Trophoblast cell (in vitro differentiated cells and primary cell): Measurements from ENCODE around the gene TMOD1.

Experiments used
- DNase-seq, 2 donors: peaks; one replicate each; pipeline ENCODE4 v3.0.0-alpha.2; 2016
- H2AFZ ChIP-seq: 2 replicates; pipeline ENCODE4 v1.6.1; 2013; ENCODE audit warnings: low read length, moderate library complexity, mild to moderate bottlenecking; ENCODE audit not compliant: insufficient read depth, poor library complexity
- H2AK5ac ChIP-seq: 2 replicates; pipeline ENCODE4 v1.6.1; 2013; ENCODE audit warnings: mild to moderate bottlenecking, low read length
- H2BK120ac ChIP-seq: 2 replicates; pipeline ENCODE4 v1.6.1; 2013; ENCODE audit warnings: low read length, mild to moderate bottlenecking, moderate library complexity; ENCODE audit not compliant: insufficient read depth, poor library complexity
- H2BK12ac ChIP-seq: 2 replicates; pipeline ENCODE4 v1.6.1; 2013; ENCODE audit warnings: mild to moderate bottlenecking, low read length, moderate library complexity
- H2BK5ac ChIP-seq: 2 replicates; pipeline ENCODE4 v1.6.1; 2013; ENCODE audit warnings: low read length, low read depth, moderate library complexity, mild to moderate bottlenecking; ENCODE audit not compliant: poor library complexity
- H3K14ac ChIP-seq: 2 replicates; pipeline ENCODE4 v1.6.1; 2013; ENCODE audit warnings: mild to moderate bottlenecking, low read length
- H3K18ac ChIP-seq: 2 replicates; pipeline ENCODE4 v1.6.1; 2013; ENCODE audit warnings: mild to moderate bottlenecking, low read length
- H3K23ac ChIP-seq: 2 replicates; pipeline ENCODE4 v1.6.1; 2013; ENCODE audit warnings: low read length
- H3K27ac ChIP-seq: 2 replicates; pipeline ENCODE4 v1.5.1; 2013; ENCODE audit warnings: low read depth, mild to moderate bottlenecking, inconsistent platforms, low read length, moderate library complexity
- H3K27me3 ChIP-seq: 2 replicates; pipeline ENCODE4 v1.6.1; 2013; ENCODE audit warnings: inconsistent platforms, mild to moderate bottlenecking, low read length, moderate library complexity; ENCODE audit not compliant: insufficient read depth
- H3K36me3 ChIP-seq, 2 experiments: 1 replicate in 1 of 2; 2 replicates in 1 of 2; pipeline ENCODE4 v1.6.1; 2013; ENCODE audit warnings: low read length in 2 of 2, mild to moderate bottlenecking in 2 of 2, moderate library complexity in 1 of 2; ENCODE audit not compliant: insufficient read depth in 2 of 2, control insufficient read depth in 1 of 2
- H3K4ac ChIP-seq: 2 replicates; pipeline ENCODE4 v1.6.1; 2013; ENCODE audit warnings: low read depth, mild to moderate bottlenecking, low read length, moderate library complexity
- H3K4me1 ChIP-seq, 2 experiments: 1 replicate in 1 of 2; 2 replicates in 1 of 2; pipeline ENCODE4 v1.6.1; 2013; ENCODE audit warnings: low read length in 2 of 2, mild to moderate bottlenecking in 2 of 2, moderate library complexity in 1 of 2; ENCODE audit not compliant: insufficient read depth in 2 of 2, control insufficient read depth in 1 of 2
- H3K4me2 ChIP-seq: 2 replicates; pipeline ENCODE4 v1.6.1; 2013; ENCODE audit warnings: inconsistent platforms, mild to moderate bottlenecking, low read length, moderate library complexity
- H3K4me3 ChIP-seq: 2 replicates; pipeline ENCODE4 v1.5.1; 2013; ENCODE audit warnings: mild to moderate bottlenecking, low read depth, low read length, inconsistent platforms
- H3K79me1 ChIP-seq: one replicate; pipeline ENCODE4 v1.6.1; 2013; ENCODE audit warnings: low read length
- H3K79me2 ChIP-seq: 2 replicates; pipeline ENCODE4 v1.6.1; 2013; ENCODE audit warnings: low read length, mild to moderate bottlenecking; ENCODE audit not compliant: control insufficient read depth, insufficient read depth, poor library complexity
- H3K9ac ChIP-seq: 2 replicates; pipeline ENCODE4 v1.6.1; 2013; ENCODE audit warnings: mild to moderate bottlenecking, low read length
- H3K9me3 ChIP-seq: 2 replicates; pipeline ENCODE4 v1.6.1; 2013; ENCODE audit warnings: low read depth, mild to moderate bottlenecking, control low read depth, inconsistent platforms, low read length; ENCODE audit not compliant: insufficient read depth
- H4K12ac ChIP-seq: 2 replicates; pipeline ENCODE4 v1.6.1; 2013; ENCODE audit warnings: low read depth, mild to moderate bottlenecking, low read length, moderate library complexity
- H4K8ac ChIP-seq: 2 replicates; pipeline ENCODE4 v1.6.1; 2013; ENCODE audit warnings: low read depth, mild to moderate bottlenecking, low read length, moderate library complexity
- H4K91ac ChIP-seq: one replicate; pipeline ENCODE4 v1.6.1; 2013; ENCODE audit warnings: low read depth, mild to moderate bottlenecking, low read length, moderate library complexity
- WGBS: extraction: QIAGEN DNeasy Blood & Tissue Kit; methylation state at CpG from one replicate; pipeline ENCODE4 v1.1.7; 2013; ENCODE audit warnings: missing lambda C conversion rate; ENCODE audit not compliant: insufficient read length, insufficient coverage; ENCODE audit errors: extremely low coverage; 5-methylcytosine and 5-hydroxymethylcytosine counted together

Gene TMOD1

DNA sequence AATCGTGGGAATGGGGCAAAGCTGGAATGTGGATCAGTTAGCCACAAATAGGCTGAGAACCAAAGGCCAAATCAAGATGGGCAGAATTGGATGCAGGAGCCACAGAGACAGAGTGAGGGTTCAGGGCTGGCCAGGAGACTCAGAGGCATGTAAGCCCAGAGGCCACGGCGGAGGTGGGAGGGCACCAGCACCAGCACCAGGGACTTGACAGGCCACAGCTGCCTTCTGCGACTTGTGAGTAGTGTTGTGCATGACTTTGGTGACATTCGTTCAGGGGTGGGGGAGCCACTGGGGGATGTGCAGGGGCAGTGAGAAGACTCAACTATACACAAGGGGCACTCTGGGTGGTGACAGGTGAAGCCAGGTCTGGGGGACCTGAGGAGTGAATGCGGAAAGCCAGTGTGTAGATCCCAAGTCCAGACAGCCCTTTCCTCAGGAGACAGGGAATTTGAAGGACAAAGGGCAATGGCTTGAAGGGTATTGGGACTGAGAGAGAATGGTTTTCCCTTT lies 53.2 kb downstream of the TMOD1 start:
- H2AK5ac ChIP-seq: no peak overlapping the region
- H4K91ac ChIP-seq: no peak overlapping the region
- no peak overlapping the region for H3K14ac ChIP-seq
- H2BK5ac ChIP-seq: no peak overlapping the region
- H3K27me3 ChIP-seq: no peaks in the 10 kb centered on the region
- no peak overlapping the region for H2BK120ac ChIP-seq
- H3K9me3 ChIP-seq: no peaks in the 10 kb centered on the region
- H3K4me3 ChIP-seq: no peak overlapping the region
- H3K18ac ChIP-seq: no peak overlapping the region
- no peak overlapping the region for H3K9ac ChIP-seq
- no peak overlapping the region for H3K4ac ChIP-seq
- no CpG with 5 or more reads among the region's 6 CpGs for WGBS
- no peak overlapping the region for H4K12ac ChIP-seq
- no peak overlapping the region for H2BK12ac ChIP-seq
- H4K8ac ChIP-seq: no peak overlapping the region
- no peak for DNase-seq
- no peaks in the 10 kb centered on the region for H3K4me1 ChIP-seq
- H3K27ac ChIP-seq: no peak overlapping the region
- no peaks in the 10 kb centered on the region for H3K79me2 ChIP-seq
- no peak overlapping the region for H3K4me2 ChIP-seq
- no peak overlapping the region for H3K23ac ChIP-seq
- H3K79me1 ChIP-seq: no peaks in the 10 kb centered on the region
- no peaks in the 10 kb centered on the region for H3K36me3 ChIP-seq
- no peak overlapping the region for H2AFZ ChIP-seq

DNA sequence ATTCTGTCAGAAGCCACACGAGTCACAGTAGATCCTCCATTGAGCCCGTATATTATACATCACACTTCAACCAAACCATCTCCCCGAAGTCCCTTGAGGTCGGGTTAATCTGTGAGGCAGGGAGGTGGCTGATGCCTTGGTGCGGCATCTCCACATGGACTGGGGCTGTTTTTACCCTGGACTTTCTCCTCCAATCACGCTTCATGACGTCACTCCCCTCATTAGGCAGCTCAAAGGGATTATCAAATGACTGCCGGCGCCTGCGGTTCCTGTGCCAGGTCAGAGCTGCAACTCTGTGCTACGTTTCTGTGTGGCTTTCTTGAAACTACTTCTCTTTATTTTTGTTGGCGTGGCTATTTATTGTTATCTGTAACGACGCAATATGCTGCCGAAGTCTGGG lies 53.7 kb downstream of the TMOD1 start:
- Histone ChIP-seq H3K4me1 (no peaks in the 10 kb centered on the region), H3K79me1 (no peaks in the 10 kb centered on the region), H3K36me3 (no peaks in the 10 kb centered on the region), H3K14ac (no peak overlapping the region), H3K79me2 (no peaks in the 10 kb centered on the region), H3K4me3 (no peak overlapping the region), H3K4ac (no peak overlapping the region), H3K9me3 (no peaks in the 10 kb centered on the region), H2BK120ac (no peak overlapping the region), H2BK12ac (no peak overlapping the region), H3K27ac (no peak overlapping the region), H3K9ac (no peak overlapping the region), H4K8ac (no peak overlapping the region), H3K4me2 (no peak overlapping the region), H3K27me3 (no peaks in the 10 kb centered on the region), H2AFZ (no peak overlapping the region), H2BK5ac (no peak overlapping the region), H3K18ac (no peak overlapping the region), H2AK5ac (no peak overlapping the region), H3K23ac (no peak overlapping the region), H4K12ac (no peak overlapping the region), H4K91ac (no peak overlapping the region)
- WGBS: no CpG with 5 or more reads among the region's 15 CpGs
- DNase-seq: no peak

DNA sequence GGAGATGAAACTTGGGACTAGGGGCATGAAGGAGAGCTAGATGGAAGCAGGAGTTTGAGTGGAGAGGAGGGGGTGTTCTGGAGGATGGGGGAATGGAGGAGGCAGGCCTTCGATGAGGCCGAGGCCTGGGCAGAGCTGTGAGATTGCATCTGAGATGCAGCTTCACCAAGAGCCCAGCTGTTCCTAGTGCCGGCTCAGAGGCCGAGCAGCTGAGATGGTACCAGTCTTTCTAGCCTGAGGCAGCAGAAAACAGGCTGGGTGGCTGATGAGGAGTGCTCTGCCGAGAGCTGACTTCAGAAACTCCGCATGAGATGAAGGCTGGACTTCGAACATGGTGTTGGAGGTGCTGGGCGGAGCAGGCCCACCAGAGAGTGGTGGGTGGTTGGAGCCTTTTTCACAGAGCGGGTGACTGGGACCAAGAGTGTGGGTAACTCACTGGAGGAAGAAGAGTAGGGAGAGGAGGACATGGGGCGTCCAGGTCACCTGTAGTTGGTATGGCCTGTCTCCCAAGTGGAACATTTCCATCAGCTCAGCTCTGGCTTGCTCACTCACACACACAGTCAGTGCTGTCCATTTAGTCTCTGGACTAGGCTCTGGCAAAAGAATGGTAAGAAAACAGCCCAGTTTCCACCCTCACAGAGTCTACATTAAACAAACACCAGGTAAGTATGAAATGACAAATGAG lies 54.7 kb downstream of the TMOD1 start:
- H3K23ac ChIP-seq: no peak overlapping the region
- no peaks in the 10 kb centered on the region for H3K79me1 ChIP-seq

DNA sequence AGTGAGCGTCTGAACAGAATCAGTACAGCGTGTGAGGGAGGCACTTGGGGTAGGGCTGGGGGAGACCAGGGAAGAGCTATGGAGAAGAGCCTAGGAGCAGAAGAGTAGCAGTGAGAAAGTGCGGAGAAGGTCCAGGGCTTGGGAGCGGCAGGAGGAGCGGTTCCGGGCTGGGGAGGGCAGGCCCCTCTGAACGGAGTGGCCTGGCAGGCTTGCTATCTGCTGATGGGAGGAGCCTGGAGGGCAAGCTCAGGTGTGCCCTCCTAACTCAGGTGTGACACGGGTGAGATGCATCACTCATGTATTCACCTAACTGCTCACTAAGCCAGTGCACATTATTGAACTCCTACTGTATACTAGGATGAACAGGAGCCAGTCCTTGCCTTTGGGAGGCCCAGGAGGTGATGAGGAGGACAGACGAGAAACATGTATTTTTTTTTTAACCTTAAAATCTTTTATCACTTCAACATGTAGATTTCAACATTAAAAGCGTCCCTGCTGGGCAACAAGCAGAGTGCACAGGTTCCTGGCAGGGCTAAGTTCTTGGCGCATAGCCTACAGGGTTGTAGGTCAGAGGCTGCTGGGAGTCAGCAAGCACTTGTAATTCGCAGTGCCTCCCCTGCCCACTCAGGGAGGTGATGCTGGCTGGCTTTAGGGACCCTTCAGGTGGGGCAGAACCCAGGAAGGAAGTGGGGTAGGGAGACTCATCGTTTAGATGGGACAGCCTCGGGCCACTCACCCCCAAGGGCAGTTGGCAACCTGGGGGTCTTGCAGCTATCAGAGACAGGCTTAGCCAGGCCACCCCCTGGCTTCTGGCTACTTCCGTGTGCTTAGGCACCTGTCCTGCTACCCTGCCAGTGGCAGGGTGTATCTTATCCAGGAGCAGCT lies 55.5 kb downstream of the TMOD1 start:
- Histone ChIP-seq H2BK12ac (no peak overlapping the region), H3K27me3 (no peaks in the 10 kb centered on the region), H3K79me2 (no peaks in the 10 kb centered on the region), H3K27ac (no peak overlapping the region), H3K4me1 (no peaks in the 10 kb centered on the region), H3K9ac (no peak overlapping the region), H2BK120ac (no peak overlapping the region), H4K12ac (no peak overlapping the region), H3K36me3 (no peaks in the 10 kb centered on the region), H2AFZ (no peak overlapping the region), H4K91ac (no peak overlapping the region), H3K18ac (no peak overlapping the region), H3K4me2 (no peak overlapping the region), H2BK5ac (no peak overlapping the region), H2AK5ac (no peak overlapping the region), H3K4me3 (no peak overlapping the region), H3K4ac (no peak overlapping the region), H3K9me3 (no peaks in the 10 kb centered on the region), H3K14ac (no peak overlapping the region), H4K8ac (no peak overlapping the region), H3K23ac (no peak overlapping the region), H3K79me1 (no peaks in the 10 kb centered on the region)
- WGBS: no CpG with 5 or more reads among the region's 15 CpGs
- no peak for DNase-seq

More for the DNA sequence above, 54.7 kb downstream of the TMOD1 start:
- no peaks in the 10 kb centered on the region for H3K27me3 ChIP-seq
- H3K18ac ChIP-seq: no peak overlapping the region
- H3K9me3 ChIP-seq: no peaks in the 10 kb centered on the region
- no peak overlapping the region for H3K4ac ChIP-seq
- no peak overlapping the region for H3K4me3 ChIP-seq
- H4K12ac ChIP-seq: no peak overlapping the region
- no peak overlapping the region for H3K27ac ChIP-seq
- no peak overlapping the region for H3K9ac ChIP-seq
- no peak overlapping the region for H2BK5ac ChIP-seq
- H2BK12ac ChIP-seq: no peak overlapping the region
- H2BK120ac ChIP-seq: no peak overlapping the region
- no CpG with 5 or more reads among the region's 10 CpGs for WGBS
- H2AFZ ChIP-seq: no peak overlapping the region
- H3K14ac ChIP-seq: no peak overlapping the region
- no peak overlapping the region for H3K4me2 ChIP-seq
- H3K4me1 ChIP-seq: no peaks in the 10 kb centered on the region
- no peak overlapping the region for H4K8ac ChIP-seq
- H4K91ac ChIP-seq: no peak overlapping the region
- H2AK5ac ChIP-seq: no peak overlapping the region
- H3K36me3 ChIP-seq: no peaks in the 10 kb centered on the region
- no peaks in the 10 kb centered on the region for H3K79me2 ChIP-seq
- DNase-seq: no peak
